Measurements from ENCODE around the gene DAGLA.

DNA sequence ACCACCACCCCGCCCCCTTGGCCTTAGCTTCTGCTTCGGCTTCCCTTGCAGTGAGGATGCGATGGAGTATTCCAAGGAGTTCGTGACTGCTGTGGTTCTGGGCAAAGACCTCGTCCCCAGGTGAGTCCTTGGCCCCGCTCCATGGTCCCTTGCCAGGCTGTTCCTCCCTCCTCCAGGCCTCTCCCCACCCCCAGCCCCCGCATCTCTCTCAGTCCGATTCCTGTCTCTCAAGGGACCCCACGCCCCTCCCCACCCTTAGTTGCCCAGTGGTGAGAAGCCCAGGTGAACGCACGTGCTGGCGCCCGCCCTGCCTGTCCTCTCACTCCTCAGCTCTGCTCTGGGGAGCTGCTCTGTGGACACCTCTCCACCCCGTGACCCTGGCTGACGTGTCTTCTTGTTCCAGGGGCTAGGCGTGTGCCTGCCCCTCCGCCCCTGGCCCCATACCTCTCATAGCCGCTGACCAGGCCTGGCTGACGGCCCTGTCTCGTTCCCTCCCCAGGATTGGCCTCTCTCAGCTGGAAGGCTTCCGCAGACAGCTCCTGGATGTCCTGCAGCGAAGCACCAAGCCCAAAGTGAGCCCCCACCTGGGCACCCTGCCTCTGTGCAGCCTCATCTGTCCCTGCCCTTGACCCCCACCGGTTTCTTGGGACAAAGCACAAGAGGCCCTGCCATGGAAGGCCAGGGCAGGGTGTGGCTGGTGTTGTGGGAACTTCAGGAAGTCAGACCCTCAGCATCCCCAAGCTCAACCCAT, 57.6 kb downstream of the DAGLA start:
- no peak for TF ChIP-seq EP300 (IDR thresholded peaks at IDR 0.05)
- TF ChIP-seq, protein P1, sequence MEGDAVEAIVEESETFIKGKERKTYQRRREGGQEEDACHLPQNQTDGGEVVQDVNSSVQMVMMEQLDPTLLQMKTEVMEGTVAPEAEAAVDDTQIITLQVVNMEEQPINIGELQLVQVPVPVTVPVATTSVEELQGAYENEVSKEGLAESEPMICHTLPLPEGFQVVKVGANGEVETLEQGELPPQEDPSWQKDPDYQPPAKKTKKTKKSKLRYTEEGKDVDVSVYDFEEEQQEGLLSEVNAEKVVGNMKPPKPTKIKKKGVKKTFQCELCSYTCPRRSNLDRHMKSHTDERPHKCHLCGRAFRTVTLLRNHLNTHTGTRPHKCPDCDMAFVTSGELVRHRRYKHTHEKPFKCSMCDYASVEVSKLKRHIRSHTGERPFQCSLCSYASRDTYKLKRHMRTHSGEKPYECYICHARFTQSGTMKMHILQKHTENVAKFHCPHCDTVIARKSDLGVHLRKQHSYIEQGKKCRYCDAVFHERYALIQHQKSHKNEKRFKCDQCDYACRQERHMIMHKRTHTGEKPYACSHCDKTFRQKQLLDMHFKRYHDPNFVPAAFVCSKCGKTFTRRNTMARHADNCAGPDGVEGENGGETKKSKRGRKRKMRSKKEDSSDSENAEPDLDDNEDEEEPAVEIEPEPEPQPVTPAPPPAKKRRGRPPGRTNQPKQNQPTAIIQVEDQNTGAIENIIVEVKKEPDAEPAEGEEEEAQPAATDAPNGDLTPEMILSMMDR (IDR thresholded peaks at IDR 0.05), result no peak
- no peak for TF ChIP-seq POLR2A (IDR thresholded peaks at IDR 0.05)
- TF ChIP-seq POLR2AphosphoS5 (IDR thresholded peaks at IDR 0.05), result no peak
